Glomerular visceral epithelial cell (primary cell): ENCODE results near the gene ZDHHC11B.

ENCODE experiments used
- DNase-seq: peaks from one replicate; pipeline ENCODE4 v3.0.0-alpha.2; 2016; ENCODE audit errors: extremely low spot score

ZDHHC11B gene

GRCh38 chr5:660491-661030 is 124.0 kb downstream of the ZDHHC11B start:
- no peak for DNase-seq
